Measurements from ENCODE around the gene DFFA. TPM values are rescaled to one million over a fixed set of nuclear protein-coding genes. Genes with fewer than 3 reads are reported as not detected.
"Not testable (repeated sequence)": the region's sequence is repeated elsewhere in the genome, so short reads cannot be mapped to it uniquely, and the experiment has no call there.

Gene DFFA
- total and polyA plus RNA-seq, 7 donors: 9.6 to 24.6 (median 19.3) TPM

GRCh38 chr1:10430216-10431069 is 41.9 kb downstream of the DFFA start, which contains the start of gene CENPS:
Gene CENPS (plus strand): TSS chr1:10430433. CDS start chr1:10430518, 85 bp downstream.
- Histone ChIP-seq H3K4me3 (peak within 1 kb of the TSS; percentile 58 to 69 (median 60)), H3K9me3 (no peaks in the 10 kb centered on the region), H3K4me1 (peaks cover 0 to 19% (median 16%) of the 10 kb centered on the region in 4 donors), H3K27me3 (no peaks in the 10 kb centered on the region), H3K36me3 (peaks cover 0 to 6% (median 0%) of the 10 kb centered on the region in 4 donors), H3K27ac (peak within 1 kb of the TSS; percentile 71 to 83 (median 78))
- intact Hi-C loops (cut with DNase I): loop anchor here (1.0 to 5.0 kb wide), 4 partner anchors 31 to 553 kb away; partner anchors contain the start of gene PGD
- peak; percentile 96 for DNase-seq
- 0 to 1% methylated on average over 95 of the region's 95 CpGs for WGBS, 2 donors
- TF ChIP-seq CTCF (IDR thresholded peaks at IDR 0.05): peak; percentile 84 to 97 (median 96)
- TF ChIP-seq POLR2AphosphoS5 (IDR thresholded peaks at IDR 0.05): peak in 3 of 4 donors; percentile 14 to 79 (median 78)
- TF ChIP-seq EP300 (IDR thresholded peaks at IDR 0.05): no peak

GRCh38 chr1:10429868-10430215 is 42.5 kb downstream of the DFFA start:
- Histone ChIP-seq H3K4me3 (peak overlapping the region; percentile 58 to 69 (median 60)), H3K27ac (peak overlapping the region; percentile 71 to 83 (median 78))
- intact Hi-C loops (cut with DNase I): loop anchor here (1.0 to 10.0 kb wide), 5 partner anchors 31 to 553 kb away; partner anchors contain the start of genes LZIC, NMNAT1 and PGD

GRCh38 chr1:10428984-10429383 is 43.3 kb downstream of the DFFA start:
- no peak overlapping the region for H3K27ac ChIP-seq
- H3K9me3 ChIP-seq: no peaks in the 10 kb centered on the region
- TF ChIP-seq POLR2AphosphoS5 (IDR thresholded peaks at IDR 0.05) (no peak), EP300 (IDR thresholded peaks at IDR 0.05) (no peak), POLR2A (IDR thresholded peaks at IDR 0.05) (no peak), CTCF (IDR thresholded peaks at IDR 0.05) (no peak)
- H3K36me3 ChIP-seq: no peaks in the 10 kb centered on the region
- no peak overlapping the region for H3K4me3 ChIP-seq
- no peaks in the 10 kb centered on the region for H3K27me3 ChIP-seq
- DNase-seq: peak; percentile 55
- intact Hi-C loops (cut with DNase I): loop anchor here (10.0 kb wide), 1 partner anchor 484 kb away; the partner anchor contains the start of genes LZIC and NMNAT1
- peaks cover 0 to 19% (median 16%) of the 10 kb centered on the region in 4 donors for H3K4me1 ChIP-seq
- 84 to 89% methylated on average over 5 of the region's 5 CpGs for WGBS, 2 donors

More at GRCh38 chr1:10429868-10430215, 42.5 kb downstream of the DFFA start:
- DNase-seq: no peak
- peaks cover 0 to 1% (median 0%) of the 10 kb centered on the region in 4 donors for H3K36me3 ChIP-seq
- peaks cover 0 to 19% (median 16%) of the 10 kb centered on the region in 4 donors for H3K4me1 ChIP-seq
- no peaks in the 10 kb centered on the region for H3K9me3 ChIP-seq
- WGBS, 2 donors: 10 to 25% methylated on average over 16 of the region's 16 CpGs
- TF ChIP-seq POLR2A (IDR thresholded peaks at IDR 0.05) (no peak), POLR2AphosphoS5 (IDR thresholded peaks at IDR 0.05) (no peak), CTCF (IDR thresholded peaks at IDR 0.05) (no peak), EP300 (IDR thresholded peaks at IDR 0.05) (no peak)
- no peaks in the 10 kb centered on the region for H3K27me3 ChIP-seq

- intact Hi-C loops (cut with DNase I): loop anchor here (10.0 kb wide), 1 partner anchor 482 kb away; the partner anchor contains the start of genes LZIC and NMNAT1
- H3K4me3 ChIP-seq, DNase-seq, H3K9me3 ChIP-seq, H3K27ac ChIP-seq, H3K36me3 ChIP-seq, H3K27me3 ChIP-seq: not testable (repeated sequence)
- peaks cover 0 to 15% (median 13%) of the 10 kb centered on the region in 4 donors for H3K4me1 ChIP-seq
- WGBS, 2 donors: 95 to 99% methylated on average over 21 of the region's 21 CpGs
These were observed 45.8 kb downstream of the DFFA start for GRCh38 chr1:10426535-10426848.

DNA sequence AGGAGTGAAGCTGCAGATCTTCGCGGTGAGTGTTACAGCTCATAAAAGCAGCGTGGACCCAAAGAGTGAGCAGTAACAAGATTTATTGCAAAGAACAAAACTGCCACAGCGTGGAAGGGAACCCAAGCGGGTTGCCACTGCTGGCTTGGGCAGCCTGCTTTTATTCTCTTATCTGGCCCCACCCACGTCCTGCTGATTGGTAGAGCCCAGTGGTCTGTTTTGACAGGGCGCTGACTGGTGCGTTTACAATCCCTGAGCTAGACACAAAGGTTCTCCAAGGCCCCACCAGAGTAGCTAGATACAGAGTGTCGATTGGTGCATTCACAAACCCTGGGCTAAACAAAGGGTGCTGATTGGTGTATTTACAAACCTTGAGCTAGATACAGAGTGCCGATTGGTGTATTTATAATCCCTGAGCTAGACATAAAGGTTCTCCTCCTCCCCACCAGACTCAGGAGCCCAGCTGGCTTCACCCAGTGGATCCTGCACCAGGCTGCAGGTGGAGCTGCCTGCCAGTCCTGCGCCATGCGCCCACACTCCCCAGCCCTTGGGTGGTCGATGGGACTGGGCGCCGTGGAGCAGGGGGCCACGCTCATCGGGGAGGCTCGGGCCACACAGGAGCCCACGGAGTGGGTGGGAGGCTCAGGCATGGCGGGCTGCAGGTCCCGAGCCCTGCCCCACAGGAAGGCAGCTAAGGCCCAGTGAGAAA is 46.3 kb downstream of the DFFA start:
- H3K4me3 ChIP-seq: peak overlapping the region in 1 of 4 donors; percentile 17

More for the DNA sequence above, 46.3 kb downstream of the DFFA start:
- not testable (repeated sequence) for DNase-seq, H3K27ac ChIP-seq, H3K9me3 ChIP-seq, H3K27me3 ChIP-seq, H3K36me3 ChIP-seq
- intact Hi-C loops (cut with DNase I): loop anchor here (10.0 kb wide), 1 partner anchor 481 kb away; the partner anchor contains the start of genes LZIC and NMNAT1
- peaks cover 0 to 10% (median 8%) of the 10 kb centered on the region in 4 donors for H3K4me1 ChIP-seq
- 79 to 84% methylated on average over 21 of the region's 21 CpGs for WGBS, 2 donors
